Endothelial cell (in vitro differentiated cells): ENCODE results near the gene HAPLN2. TPM values are rescaled to one million over a fixed set of nuclear protein-coding genes. Genes with fewer than 3 reads are reported as not detected.

Source experiments
- DNase-seq: peaks from one replicate; pipeline ENCODE4 v3.0.0; 2021; ENCODE audit warnings: low spot score
- H3K27ac Mint-ChIP-seq: one replicate; pipeline ENCODE4 v1.8.0; 2021; ENCODE audit warnings: mixed read lengths, inconsistent platforms; ENCODE audit not compliant: unreplicated experiment
- H3K27me3 Mint-ChIP-seq: one replicate; pipeline ENCODE4 v1.8.0; 2021; ENCODE audit warnings: mild to moderate bottlenecking, moderate library complexity, mixed read lengths, inconsistent platforms; ENCODE audit not compliant: unreplicated experiment
- H3K36me3 Mint-ChIP-seq: one replicate; pipeline ENCODE4 v1.8.0; 2021; ENCODE audit warnings: mild to moderate bottlenecking, low read depth, mixed read lengths, inconsistent platforms; ENCODE audit not compliant: unreplicated experiment
- H3K4me1 Mint-ChIP-seq: one replicate; pipeline ENCODE4 v1.8.0; 2021; ENCODE audit warnings: mild to moderate bottlenecking, mixed read lengths, inconsistent platforms; ENCODE audit not compliant: unreplicated experiment
- H3K4me3 Mint-ChIP-seq: one replicate; pipeline ENCODE4 v1.8.0; 2021; ENCODE audit warnings: mild to moderate bottlenecking, mixed read lengths, inconsistent platforms; ENCODE audit not compliant: unreplicated experiment
- H3K9me3 Mint-ChIP-seq: one replicate; pipeline ENCODE4 v1.8.0; 2021; ENCODE audit warnings: mixed read lengths, inconsistent platforms; ENCODE audit not compliant: unreplicated experiment
- CTCF ChIP-seq: fragments of 200-600 bp; sonication (generic); IDR thresholded peaks from one replicate; pipeline ENCODE4 v1.5.0; 2021; ENCODE audit warnings: antibody characterized with exemption; ENCODE audit not compliant: unreplicated experiment
- total RNA-seq: library from RNA; stranded (reverse); fragmentation: NEBNext Ultra II Directional; extraction: Animal tissue kit (Norgen Biotek cat#: 25700); gene quantifications from one replicate; pipeline ENCODE4 v1.2.1, GENCODE V29; 2021; ENCODE audit not compliant: unreplicated experiment

Gene HAPLN2
- total RNA-seq, 1 donor from 2014 or later = 1.3 TPM

- Mint-ChIP-seq H3K9me3 (no peaks in the 10 kb centered on the region), H3K27me3 (peaks cover 3% of the 10 kb centered on the region), H3K4me3 (no peak overlapping the region), H3K4me1 (peaks cover 20% of the 10 kb centered on the region), H3K27ac (no peak overlapping the region), H3K36me3 (peaks cover 5% of the 10 kb centered on the region)
- no peak for TF ChIP-seq CTCF
- DNase-seq = no peak
Observed at GRCh38 chr1:156574039-156574633, 45.1 kb upstream of the HAPLN2 start.

- H3K4me3 Mint-ChIP-seq = no peak overlapping the region
- no peak overlapping the region for H3K27ac Mint-ChIP-seq
- no peaks in the 10 kb centered on the region for H3K36me3 Mint-ChIP-seq
- no peak for TF ChIP-seq CTCF
- H3K4me1 Mint-ChIP-seq = peaks cover 4% of the 10 kb centered on the region
- DNase-seq = no peak
- H3K27me3 Mint-ChIP-seq = peaks cover 6% of the 10 kb centered on the region
- no peaks in the 10 kb centered on the region for H3K9me3 Mint-ChIP-seq
Observed at GRCh38 chr1:156577550-156577949, 41.7 kb upstream of the HAPLN2 start.

GRCh38 chr1:156578055-156578454 is 41.2 kb upstream of the HAPLN2 start:
- no peaks in the 10 kb centered on the region for H3K9me3 Mint-ChIP-seq
- TF ChIP-seq CTCF = no peak
- no peak overlapping the region for H3K27ac Mint-ChIP-seq
- no peak for DNase-seq
- H3K4me1 Mint-ChIP-seq = no peaks in the 10 kb centered on the region
- H3K27me3 Mint-ChIP-seq = peaks cover 6% of the 10 kb centered on the region
- H3K4me3 Mint-ChIP-seq = no peak overlapping the region
- no peaks in the 10 kb centered on the region for H3K36me3 Mint-ChIP-seq

GRCh38 chr1:156579472-156579871 is 39.7 kb upstream of the HAPLN2 start, which contains the start of gene TTC24:
Gene TTC24, plus strand, starts transcription at chr1:156579723. Its CDS starts 1,642 bp downstream, at chr1:156581365.
- H3K27ac Mint-ChIP-seq = no peak within 1 kb of the TSS

More at GRCh38 chr1:156579472-156579871, 39.7 kb upstream of the HAPLN2 start, which contains the start of gene TTC24:
- H3K36me3 Mint-ChIP-seq = no peaks in the 10 kb centered on the region
- H3K4me1 Mint-ChIP-seq = no peaks in the 10 kb centered on the region
- H3K4me3 Mint-ChIP-seq = no peak within 1 kb of the TSS
- no peak for TF ChIP-seq CTCF
- H3K27me3 Mint-ChIP-seq = peaks cover 10% of the 10 kb centered on the region
- no peaks in the 10 kb centered on the region for H3K9me3 Mint-ChIP-seq
- DNase-seq = no peak
